Keratinocyte (primary cell): ENCODE measurements around the gene SPECC1L. TPM values are rescaled to one million over a fixed set of nuclear protein-coding genes. Genes with fewer than 3 reads are reported as not detected.
A peak's percentile ranks its signal among the peaks of the same experiment; 100 is the strongest.

Source experiments
- DNase-seq: peaks from one replicate; pipeline ENCODE4 v3.0.0-alpha.2; 2011; ENCODE audit warnings: low read depth, missing footprints, low spot score
- FAIRE-seq: peaks from 2 replicates; lab custom pipeline; 2011; peaks lifted over from hg19 to GRCh38; lab: Jason Lieb, UNC
- H2AFZ ChIP-seq: 2 replicates; pipeline ENCODE4 v1.6.0; 2012; ENCODE audit warnings: low read length, control low read depth, inconsistent platforms; ENCODE audit not compliant: control insufficient read depth
- H3K27ac ChIP-seq: 2 replicates; pipeline ENCODE4 v1.5.1; 2011; ENCODE audit warnings: low read length; ENCODE audit not compliant: control insufficient read depth, insufficient read depth
- H3K27me3 ChIP-seq: 3 replicates; pipeline ENCODE4 v1.6.0; 2011; ENCODE audit warnings: low read length; ENCODE audit not compliant: control insufficient read depth, insufficient read depth; ENCODE audit errors: extremely low read depth
- H3K36me3 ChIP-seq, 2 experiments: 2 replicates in 1 of 2; 3 replicates in 1 of 2; pipeline ENCODE4 v1.5.1; 2011; ENCODE audit warnings: low read length in 2 of 2, mild to moderate bottlenecking in 1 of 2; ENCODE audit not compliant: control insufficient read depth in 2 of 2, insufficient read depth in 2 of 2; ENCODE audit errors: extremely low read depth in 1 of 2
- H3K4me1 ChIP-seq: 3 replicates; pipeline ENCODE4 v1.5.1; 2011; ENCODE audit warnings: low read length; ENCODE audit not compliant: control insufficient read depth, insufficient read depth; ENCODE audit errors: extremely low read depth
- H3K4me2 ChIP-seq: 3 replicates; pipeline ENCODE4 v1.6.0; 2011; ENCODE audit warnings: low read depth, low read length; ENCODE audit not compliant: control insufficient read depth, insufficient read depth; ENCODE audit errors: extremely low read depth
- H3K4me3 ChIP-seq, 3 experiments: fragments of 200-600 bp in 1 of 3; sonication (generic) in 1 of 3; 2 replicates in 2 of 3; 3 replicates in 1 of 3; pipeline ENCODE4 v1.5.1; 2011 to 2016; ENCODE audit warnings: low read length in 3 of 3, mild to moderate bottlenecking in 3 of 3, control low read depth in 2 of 3, inconsistent platforms in 1 of 3, low read depth in 1 of 3, mixed read lengths in 1 of 3, mixed run types in 1 of 3, moderate library complexity in 1 of 3; ENCODE audit not compliant: control insufficient read depth in 2 of 3, insufficient read depth in 2 of 3; ENCODE audit errors: extremely low read depth in 1 of 3
- H3K79me2 ChIP-seq: 2 replicates; pipeline ENCODE4 v1.6.0; 2012; ENCODE audit warnings: low read length; ENCODE audit not compliant: control insufficient read depth, insufficient read depth
- H3K9ac ChIP-seq: 3 replicates; pipeline ENCODE4 v1.6.0; 2011; ENCODE audit warnings: low read length; ENCODE audit not compliant: control insufficient read depth, insufficient read depth; ENCODE audit errors: extremely low read depth
- H3K9me1 ChIP-seq: 3 replicates; pipeline ENCODE4 v1.6.0; 2011; ENCODE audit warnings: low read length; ENCODE audit not compliant: control insufficient read depth, insufficient read depth; ENCODE audit errors: extremely low read depth
- H3K9me3 ChIP-seq: 2 replicates; pipeline ENCODE4 v1.5.1; 2012; ENCODE audit warnings: low read depth, low read length; ENCODE audit not compliant: control insufficient read depth
- H4K20me1 ChIP-seq: 3 replicates; pipeline ENCODE4 v1.6.0; 2011; ENCODE audit warnings: low read length; ENCODE audit not compliant: control insufficient read depth, insufficient read depth; ENCODE audit errors: extremely low read depth
- EZH2 ChIP-seq: IDR thresholded peaks from one replicate; pipeline ENCODE4 v1.6.1; 2012; ENCODE audit warnings: inconsistent platforms, mild to moderate bottlenecking, low read length, moderate library complexity
- dilution Hi-C: fragments of 300-500 bp; cut with MboI; formaldehyde crosslinking; loops from one replicate; pipeline ENCODE4 v1.7.0; 2020; ENCODE audit warnings: low sequenced_read_pairs; ENCODE audit not compliant: extremely low pct_ligation_motif_present
- polyA plus RNA-seq, 5 experiments: library from polyadenylated mRNA; depleted of rRNA in 3 of 5; stranded (reverse) in 3 of 5; stranded (forward) in 1 of 5; unstranded in 1 of 5; fragments of >200 nt; gene quantifications; 1 replicate in 1 of 5; 2 replicates in 3 of 5; 3 replicates in 1 of 5; pipeline versions ENCODE4 v1.2.1 to v1.2.3, GENCODE V29; 2011 to 2012; ENCODE audit warnings: missing spikeins in 2 of 5, low read depth in 1 of 5, low replicate concordance in 1 of 5
- TF ChIP-seq, protein P1 (sequence below), 3 experiments: IDR thresholded peaks in 1 of 3; conservative IDR thresholded peaks in 1 of 3; optimal IDR thresholded peaks in 1 of 3; 2 replicates in 2 of 3; 3 replicates in 1 of 3; pipeline versions ENCODE3 to v1.5.1; 2011; ENCODE audit warnings: low read length in 3 of 3, mild to moderate bottlenecking in 3 of 3, moderate library complexity in 2 of 3, control low read depth in 1 of 3, inconsistent platforms in 1 of 3; ENCODE audit not compliant: insufficient read depth in 2 of 3; ENCODE audit errors: extremely low read depth in 1 of 3

Gene SPECC1L
- polyA plus RNA-seq, 1 donor (not counting 4 experiments of a cell fraction or from before 2014, with no cell fraction given): 19.3 TPM

DNA sequence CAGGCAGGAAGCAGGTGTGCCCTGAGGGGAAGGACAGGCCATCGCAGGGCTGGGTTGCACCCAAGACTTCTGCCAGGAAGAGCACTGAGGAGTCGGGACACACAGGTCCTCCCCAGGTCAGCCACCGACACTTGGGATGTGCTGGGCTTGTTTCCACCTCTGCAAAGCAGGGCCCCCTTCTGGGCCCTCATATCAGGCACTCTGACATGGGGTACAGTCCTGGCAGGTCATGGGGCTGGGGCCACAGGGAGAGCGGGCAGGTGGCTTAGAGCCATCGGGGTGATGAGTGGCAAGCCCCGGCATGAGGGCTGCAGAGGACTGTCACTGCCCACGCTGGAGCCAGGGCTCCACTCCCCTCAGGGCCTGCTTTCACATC, 148.8 kb downstream of the SPECC1L start:
- H3K9me3 ChIP-seq: no peaks in the 10 kb centered on the region
- peaks cover 18% of the 10 kb centered on the region for H3K4me1 ChIP-seq
- dilution Hi-C loops: no loop called here
- FAIRE-seq (no peak), DNase-seq (no peak)
- peaks cover 6% of the 10 kb centered on the region for H3K27me3 ChIP-seq
- H3K9ac ChIP-seq: no peak overlapping the region
- H3K79me2 ChIP-seq: no peaks in the 10 kb centered on the region
- H3K27ac ChIP-seq: no peak overlapping the region
- no peak overlapping the region for H2AFZ ChIP-seq
- H4K20me1 ChIP-seq: no peaks in the 10 kb centered on the region
- H3K36me3 ChIP-seq: peaks cover 0 to 3% of the 10 kb centered on the region in 2 experiments
- H3K9me1 ChIP-seq: no peaks in the 10 kb centered on the region
- H3K4me2 ChIP-seq: peak overlapping the region; percentile 10
- H3K4me3 ChIP-seq: no peak overlapping the region
- TF ChIP-seq, protein P1, sequence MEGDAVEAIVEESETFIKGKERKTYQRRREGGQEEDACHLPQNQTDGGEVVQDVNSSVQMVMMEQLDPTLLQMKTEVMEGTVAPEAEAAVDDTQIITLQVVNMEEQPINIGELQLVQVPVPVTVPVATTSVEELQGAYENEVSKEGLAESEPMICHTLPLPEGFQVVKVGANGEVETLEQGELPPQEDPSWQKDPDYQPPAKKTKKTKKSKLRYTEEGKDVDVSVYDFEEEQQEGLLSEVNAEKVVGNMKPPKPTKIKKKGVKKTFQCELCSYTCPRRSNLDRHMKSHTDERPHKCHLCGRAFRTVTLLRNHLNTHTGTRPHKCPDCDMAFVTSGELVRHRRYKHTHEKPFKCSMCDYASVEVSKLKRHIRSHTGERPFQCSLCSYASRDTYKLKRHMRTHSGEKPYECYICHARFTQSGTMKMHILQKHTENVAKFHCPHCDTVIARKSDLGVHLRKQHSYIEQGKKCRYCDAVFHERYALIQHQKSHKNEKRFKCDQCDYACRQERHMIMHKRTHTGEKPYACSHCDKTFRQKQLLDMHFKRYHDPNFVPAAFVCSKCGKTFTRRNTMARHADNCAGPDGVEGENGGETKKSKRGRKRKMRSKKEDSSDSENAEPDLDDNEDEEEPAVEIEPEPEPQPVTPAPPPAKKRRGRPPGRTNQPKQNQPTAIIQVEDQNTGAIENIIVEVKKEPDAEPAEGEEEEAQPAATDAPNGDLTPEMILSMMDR (optimal IDR thresholded peaks at IDR 0.05 in 1 of 3, IDR thresholded peaks at IDR 0.05 in 1 of 3, conservative IDR thresholded peaks at IDR 0.05 in 1 of 3; ENCODE audit: extremely low read depth in 1 of 3, insufficient read depth in 2 of 3, low read length in 3 of 3): no peak

DNA sequence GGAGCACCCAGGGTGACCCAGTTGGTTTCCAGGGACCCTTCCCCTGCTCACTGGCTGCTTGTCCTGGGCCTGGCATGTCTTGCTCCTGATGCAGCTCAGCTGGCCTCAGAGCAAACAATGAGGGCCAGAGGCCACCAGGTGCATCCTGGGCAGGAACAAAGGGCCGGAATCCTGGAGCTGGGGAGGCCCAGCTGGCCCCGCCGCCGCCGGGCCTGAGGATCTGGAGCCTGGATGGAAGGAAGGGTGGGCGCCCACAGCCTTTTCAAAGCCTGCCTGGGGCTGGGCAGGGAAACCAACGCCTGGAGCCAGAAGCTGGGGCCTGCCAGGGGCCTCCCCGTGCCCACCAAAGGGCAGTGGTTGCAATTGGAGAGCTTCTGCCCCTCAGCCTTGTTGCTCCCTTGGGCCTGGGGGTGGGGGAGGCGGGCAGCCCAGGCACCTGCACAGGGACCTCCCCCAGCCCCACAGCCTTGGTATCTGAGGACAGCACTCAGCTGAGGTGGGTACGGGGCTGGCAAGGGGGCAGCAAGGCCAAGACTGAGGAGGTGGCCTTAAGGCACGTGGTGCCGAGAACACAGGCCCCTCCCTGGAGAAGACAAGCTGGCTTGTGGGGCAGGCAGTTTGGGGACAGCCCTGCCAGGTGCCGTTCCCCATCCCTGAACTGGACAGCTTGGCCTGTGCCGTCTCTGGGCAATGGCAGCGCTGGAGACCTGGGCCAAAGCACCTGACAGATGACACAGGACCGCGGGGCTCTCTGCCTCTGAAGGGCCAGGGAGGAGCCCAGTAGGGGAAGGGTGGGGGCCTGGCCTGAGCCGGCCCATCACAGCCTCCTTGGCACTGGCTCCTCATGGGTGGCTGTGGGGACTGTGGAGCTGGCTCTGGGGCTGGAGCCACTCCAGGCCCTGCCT, 149.7 kb downstream of the SPECC1L start:
- Histone ChIP-seq H3K9ac (no peak overlapping the region), H3K27me3 (peaks cover 14% of the 10 kb centered on the region), H3K9me1 (no peaks in the 10 kb centered on the region), H2AFZ (no peak overlapping the region), H3K4me1 (peaks cover 18% of the 10 kb centered on the region), H3K4me3 (no peak overlapping the region), H4K20me1 (no peaks in the 10 kb centered on the region), H3K4me2 (no peak overlapping the region), H3K79me2 (no peaks in the 10 kb centered on the region), H3K27ac (no peak overlapping the region), H3K36me3 (peaks cover 0 to 1% of the 10 kb centered on the region in 2 experiments), H3K9me3 (no peaks in the 10 kb centered on the region)
- DNase-seq: no peak
- FAIRE-seq: no peak
- dilution Hi-C loops: no loop called here
- TF ChIP-seq, protein P1 (optimal IDR thresholded peaks at IDR 0.05 in 1 of 3, IDR thresholded peaks at IDR 0.05 in 1 of 3, conservative IDR thresholded peaks at IDR 0.05 in 1 of 3; ENCODE audit: extremely low read depth in 1 of 3, insufficient read depth in 2 of 3, low read length in 3 of 3): no peak
- TF ChIP-seq EZH2: no peak
